ENCODE results near the gene VPS4A. TPM values are rescaled to one million over a fixed set of nuclear protein-coding genes. Genes with fewer than 3 reads are reported as not detected.
A peak's percentile ranks its signal among the peaks of the same experiment; 100 is the strongest.

VPS4A gene
- total and polyA plus RNA-seq, 4 donors, result 13.3 to 15.7 (median 14.5) TPM

- TF ChIP-seq GABPA (IDR thresholded peaks at IDR 0.05 in 1 of 2, conservative IDR thresholded peaks at IDR 0.05 in 1 of 2), result no peak
- no peak for TF ChIP-seq ZBTB33 (IDR thresholded peaks at IDR 0.05)
- TF ChIP-seq EGR1 (IDR thresholded peaks at IDR 0.05; ENCODE audit: low read depth in 2 of 2), result no peak
- TF ChIP-seq, protein P1, sequence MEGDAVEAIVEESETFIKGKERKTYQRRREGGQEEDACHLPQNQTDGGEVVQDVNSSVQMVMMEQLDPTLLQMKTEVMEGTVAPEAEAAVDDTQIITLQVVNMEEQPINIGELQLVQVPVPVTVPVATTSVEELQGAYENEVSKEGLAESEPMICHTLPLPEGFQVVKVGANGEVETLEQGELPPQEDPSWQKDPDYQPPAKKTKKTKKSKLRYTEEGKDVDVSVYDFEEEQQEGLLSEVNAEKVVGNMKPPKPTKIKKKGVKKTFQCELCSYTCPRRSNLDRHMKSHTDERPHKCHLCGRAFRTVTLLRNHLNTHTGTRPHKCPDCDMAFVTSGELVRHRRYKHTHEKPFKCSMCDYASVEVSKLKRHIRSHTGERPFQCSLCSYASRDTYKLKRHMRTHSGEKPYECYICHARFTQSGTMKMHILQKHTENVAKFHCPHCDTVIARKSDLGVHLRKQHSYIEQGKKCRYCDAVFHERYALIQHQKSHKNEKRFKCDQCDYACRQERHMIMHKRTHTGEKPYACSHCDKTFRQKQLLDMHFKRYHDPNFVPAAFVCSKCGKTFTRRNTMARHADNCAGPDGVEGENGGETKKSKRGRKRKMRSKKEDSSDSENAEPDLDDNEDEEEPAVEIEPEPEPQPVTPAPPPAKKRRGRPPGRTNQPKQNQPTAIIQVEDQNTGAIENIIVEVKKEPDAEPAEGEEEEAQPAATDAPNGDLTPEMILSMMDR (IDR thresholded peaks at IDR 0.05; ENCODE audit: low read depth, low read length, missing input control), result no peak
- TF ChIP-seq, protein P2, sequence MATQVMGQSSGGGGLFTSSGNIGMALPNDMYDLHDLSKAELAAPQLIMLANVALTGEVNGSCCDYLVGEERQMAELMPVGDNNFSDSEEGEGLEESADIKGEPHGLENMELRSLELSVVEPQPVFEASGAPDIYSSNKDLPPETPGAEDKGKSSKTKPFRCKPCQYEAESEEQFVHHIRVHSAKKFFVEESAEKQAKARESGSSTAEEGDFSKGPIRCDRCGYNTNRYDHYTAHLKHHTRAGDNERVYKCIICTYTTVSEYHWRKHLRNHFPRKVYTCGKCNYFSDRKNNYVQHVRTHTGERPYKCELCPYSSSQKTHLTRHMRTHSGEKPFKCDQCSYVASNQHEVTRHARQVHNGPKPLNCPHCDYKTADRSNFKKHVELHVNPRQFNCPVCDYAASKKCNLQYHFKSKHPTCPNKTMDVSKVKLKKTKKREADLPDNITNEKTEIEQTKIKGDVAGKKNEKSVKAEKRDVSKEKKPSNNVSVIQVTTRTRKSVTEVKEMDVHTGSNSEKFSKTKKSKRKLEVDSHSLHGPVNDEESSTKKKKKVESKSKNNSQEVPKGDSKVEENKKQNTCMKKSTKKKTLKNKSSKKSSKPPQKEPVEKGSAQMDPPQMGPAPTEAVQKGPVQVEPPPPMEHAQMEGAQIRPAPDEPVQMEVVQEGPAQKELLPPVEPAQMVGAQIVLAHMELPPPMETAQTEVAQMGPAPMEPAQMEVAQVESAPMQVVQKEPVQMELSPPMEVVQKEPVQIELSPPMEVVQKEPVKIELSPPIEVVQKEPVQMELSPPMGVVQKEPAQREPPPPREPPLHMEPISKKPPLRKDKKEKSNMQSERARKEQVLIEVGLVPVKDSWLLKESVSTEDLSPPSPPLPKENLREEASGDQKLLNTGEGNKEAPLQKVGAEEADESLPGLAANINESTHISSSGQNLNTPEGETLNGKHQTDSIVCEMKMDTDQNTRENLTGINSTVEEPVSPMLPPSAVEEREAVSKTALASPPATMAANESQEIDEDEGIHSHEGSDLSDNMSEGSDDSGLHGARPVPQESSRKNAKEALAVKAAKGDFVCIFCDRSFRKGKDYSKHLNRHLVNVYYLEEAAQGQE (IDR thresholded peaks at IDR 0.05), result no peak
- peak; percentile 61 to 69 for TF ChIP-seq HNF4A (conservative IDR thresholded peaks at IDR 0.05)
- no peak for TF ChIP-seq FOXA2 (IDR thresholded peaks at IDR 0.05)
- TF ChIP-seq SP1 (IDR thresholded peaks at IDR 0.05), result peak; percentile 25
- peak in 1 of 2 donors; percentile 81 for TF ChIP-seq RXRA (IDR thresholded peaks at IDR 0.05)
- H3K4me3 ChIP-seq (ENCODE audit: low read depth in 1 of 3, low read length in 3 of 3), result no peak overlapping the region
- peaks cover 16 to 66% (median 52%) of the 10 kb centered on the region in 4 donors for H3K4me1 ChIP-seq (ENCODE audit: control insufficient read depth in 4 of 4, insufficient read depth in 4 of 4, low read length in 3 of 4)
- DNase-seq (ENCODE audit: low spot score), result no peak
- H3K9me3 ChIP-seq (ENCODE audit: control insufficient read depth in 4 of 4, low read length in 3 of 4), result no peaks in the 10 kb centered on the region
- H3K9ac ChIP-seq (ENCODE audit: low read depth in 1 of 2, low read length in 2 of 2), result no peak overlapping the region
- peaks cover 23 to 34% (median 27%) of the 10 kb centered on the region in 4 donors for H3K36me3 ChIP-seq (ENCODE audit: control insufficient read depth in 4 of 4, insufficient read depth in 3 of 4, low read depth in 1 of 4, low read length in 3 of 4)
- H3K27me3 ChIP-seq (ENCODE audit: control insufficient read depth in 4 of 4, insufficient read depth in 4 of 4, low read length in 3 of 4), result no peaks in the 10 kb centered on the region
- WGBS, result 55% methylated on average over 17 of the region's 17 CpGs
- H3K27ac ChIP-seq (ENCODE audit: low read depth in 1 of 2, low read length in 2 of 2), result peak overlapping the region; percentile 75 to 80
Measured at GRCh38 chr16:69316595-69317034, 5.5 kb downstream of the VPS4A start.

DNA sequence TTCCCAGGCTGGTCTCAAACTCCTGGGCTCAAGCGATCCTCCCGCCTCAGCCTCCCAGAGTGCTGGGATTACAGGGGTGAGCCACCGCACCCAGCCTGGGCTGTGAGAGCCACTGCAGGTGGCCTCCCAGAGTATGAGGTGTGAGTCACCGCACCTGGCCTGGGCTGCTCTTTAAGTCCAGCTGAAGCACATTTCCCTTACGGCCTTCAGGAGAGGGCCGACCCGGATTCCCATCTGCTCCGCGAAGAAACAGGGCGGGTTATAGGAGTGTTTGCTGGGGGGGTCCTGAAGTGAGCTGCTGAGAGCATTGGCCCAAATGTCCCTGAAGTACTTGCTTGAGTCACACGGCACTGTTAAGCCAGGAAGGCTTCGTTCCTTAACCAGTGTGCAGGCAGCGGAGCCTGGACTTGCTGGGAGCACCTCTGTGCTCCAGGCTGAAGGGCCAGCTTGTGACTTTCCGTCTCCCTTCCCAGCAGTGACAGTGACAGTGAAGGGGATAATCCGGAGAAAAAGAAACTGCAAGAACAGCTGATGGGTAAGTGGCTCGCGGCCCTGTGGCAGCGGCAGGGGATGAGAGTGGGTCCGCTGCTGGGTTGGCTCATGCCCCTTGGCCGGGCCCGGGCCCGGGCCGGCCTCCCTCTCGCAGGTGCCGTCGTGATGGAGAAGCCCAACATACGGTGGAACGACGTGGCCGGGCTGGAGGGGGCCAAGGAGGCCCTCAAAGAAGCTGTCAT is 7.2 kb downstream of the VPS4A start:
- H3K27me3 ChIP-seq (ENCODE audit: control insufficient read depth in 4 of 4, insufficient read depth in 4 of 4, low read length in 3 of 4), result no peaks in the 10 kb centered on the region
- TF ChIP-seq JUND (IDR thresholded peaks at IDR 0.05) (no peak), HNF4A (conservative IDR thresholded peaks at IDR 0.05) (no peak)
- TF ChIP-seq, protein P2 (IDR thresholded peaks at IDR 0.05), result no peak
- H3K27ac ChIP-seq (ENCODE audit: low read depth in 1 of 2, low read length in 2 of 2), result peak overlapping the region in 1 of 2 donors; percentile 44
- peaks cover 13 to 63% (median 49%) of the 10 kb centered on the region in 4 donors for H3K4me1 ChIP-seq (ENCODE audit: control insufficient read depth in 4 of 4, insufficient read depth in 4 of 4, low read length in 3 of 4)
- no peak for DNase-seq (ENCODE audit: low spot score)
- no peak overlapping the region for H3K4me3 ChIP-seq (ENCODE audit: low read depth in 1 of 3, low read length in 3 of 3)
- no peak overlapping the region for H3K9ac ChIP-seq (ENCODE audit: low read depth in 1 of 2, low read length in 2 of 2)
- H3K36me3 ChIP-seq (ENCODE audit: control insufficient read depth in 4 of 4, insufficient read depth in 3 of 4, low read depth in 1 of 4, low read length in 3 of 4), result peaks cover 23 to 50% (median 37%) of the 10 kb centered on the region in 4 donors
- H3K9me3 ChIP-seq (ENCODE audit: control insufficient read depth in 4 of 4, low read length in 3 of 4), result no peaks in the 10 kb centered on the region
- WGBS, result 97% methylated on average over 30 of the region's 30 CpGs

All from liver (tissue), 9 donors.